ACHN (cell line): ENCODE measurements around the gene ASAP3.
A peak's percentile ranks its signal among the peaks of the same experiment; 100 is the strongest.

ENCODE experiments used
- DNase-seq: peaks from one replicate; pipeline ENCODE4 v3.0.0-alpha.2; 2015
- in situ Hi-C: cut with HindIII; loops from 2 replicates; pipeline ENCODE4 v1.10.0; 2017; ENCODE audit warnings: low sequenced_read_pairs, low pct_ligation_motif_present, low pct_unique_long_range_greater_than_20kb

The ASAP3 gene

GRCh38 chr1:23483321-23484252 is at the start of gene ASAP3:
Gene ASAP3, minus strand, starts transcription at chr1:23484179. Its CDS starts 46 bp downstream, at chr1:23484133.
- DNase-seq, result peak; percentile 7
- in situ Hi-C loops, result no loop called here

GRCh38 chr1:23533246-23534023 is 49.5 kb upstream of the ASAP3 start:
- in situ Hi-C loops, result no loop called here
- no peak for DNase-seq

DNA sequence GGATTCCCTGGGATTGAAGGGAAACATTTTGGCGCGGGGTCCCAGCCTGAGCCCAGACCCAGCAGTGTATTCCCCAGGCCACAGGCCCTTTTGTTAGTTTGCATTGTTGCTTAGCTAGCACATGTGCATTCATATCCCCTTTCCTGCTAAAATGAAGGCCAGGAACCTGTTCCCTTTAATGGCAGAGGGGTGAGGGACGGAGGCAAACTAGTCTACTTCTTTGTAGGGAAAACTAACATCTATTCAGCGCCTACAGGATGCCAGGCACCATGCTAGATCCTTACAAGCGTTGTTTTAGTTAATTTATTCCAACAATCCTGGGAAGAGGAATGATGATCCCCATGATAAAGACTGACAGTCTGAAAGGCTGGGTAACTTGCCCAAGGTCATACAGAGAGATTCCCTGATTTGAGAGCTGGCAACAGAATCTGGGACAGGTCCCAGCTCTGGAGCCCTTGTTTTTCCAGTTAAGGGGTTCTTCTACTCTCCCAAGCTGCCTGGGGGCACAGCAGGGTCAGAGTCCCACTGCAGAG is 47.6 kb upstream of the ASAP3 start:
- no peak for DNase-seq
- in situ Hi-C loops, result no loop called here

DNA sequence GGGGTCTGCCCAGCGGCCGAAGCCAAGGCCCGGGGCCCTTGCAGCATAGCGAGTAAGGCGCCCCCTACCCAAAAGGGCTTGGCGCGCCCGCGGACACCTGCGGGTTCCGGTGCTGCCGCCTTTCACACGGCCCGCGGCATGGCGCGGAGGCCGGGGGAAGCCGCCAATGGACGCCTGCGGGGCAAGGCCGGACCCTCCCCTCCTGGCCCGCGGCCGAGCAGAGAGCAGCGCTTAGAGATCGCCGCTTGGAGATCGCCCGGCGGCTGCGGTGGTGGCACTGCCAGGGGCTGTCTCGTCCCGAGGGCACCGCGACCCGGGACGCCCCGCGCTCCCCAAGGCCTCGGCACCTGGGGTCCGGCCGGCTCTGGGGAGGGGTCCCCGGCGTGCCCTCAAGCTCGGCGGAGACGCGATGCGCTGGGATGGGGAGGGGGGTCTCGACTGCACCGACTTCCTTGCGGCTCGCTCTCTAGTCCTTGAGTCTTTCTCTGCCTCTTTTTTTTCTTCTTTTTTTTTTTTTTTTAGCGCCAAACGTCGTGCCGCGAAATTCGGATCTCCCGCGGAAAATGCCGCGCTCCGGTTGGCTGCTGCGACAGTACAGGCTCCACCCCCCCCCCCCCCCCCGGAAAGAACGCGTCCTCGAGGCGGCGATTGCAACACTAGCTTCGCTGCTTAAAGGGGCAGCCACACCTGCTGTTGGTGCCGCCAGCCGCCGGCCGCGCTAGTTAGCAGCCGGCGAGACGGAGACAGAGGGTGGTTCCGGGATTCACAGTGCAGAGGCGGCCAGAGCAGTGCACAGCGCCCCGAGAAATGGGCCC is 47.0 kb upstream of the ASAP3 start, which contains the start of gene E2F2:
TSS of gene E2F2 (minus strand) at position 487 of the 815 bp plus-strand sequence. CDS start at position 47, 440 bp downstream.
- in situ Hi-C loops, result no loop called here
- peak; percentile 83 for DNase-seq

- in situ Hi-C loops, result no loop called here
- DNase-seq, result no peak
Observed at GRCh38 chr1:23530087-23530746, 46.2 kb upstream of the ASAP3 start.

DNA sequence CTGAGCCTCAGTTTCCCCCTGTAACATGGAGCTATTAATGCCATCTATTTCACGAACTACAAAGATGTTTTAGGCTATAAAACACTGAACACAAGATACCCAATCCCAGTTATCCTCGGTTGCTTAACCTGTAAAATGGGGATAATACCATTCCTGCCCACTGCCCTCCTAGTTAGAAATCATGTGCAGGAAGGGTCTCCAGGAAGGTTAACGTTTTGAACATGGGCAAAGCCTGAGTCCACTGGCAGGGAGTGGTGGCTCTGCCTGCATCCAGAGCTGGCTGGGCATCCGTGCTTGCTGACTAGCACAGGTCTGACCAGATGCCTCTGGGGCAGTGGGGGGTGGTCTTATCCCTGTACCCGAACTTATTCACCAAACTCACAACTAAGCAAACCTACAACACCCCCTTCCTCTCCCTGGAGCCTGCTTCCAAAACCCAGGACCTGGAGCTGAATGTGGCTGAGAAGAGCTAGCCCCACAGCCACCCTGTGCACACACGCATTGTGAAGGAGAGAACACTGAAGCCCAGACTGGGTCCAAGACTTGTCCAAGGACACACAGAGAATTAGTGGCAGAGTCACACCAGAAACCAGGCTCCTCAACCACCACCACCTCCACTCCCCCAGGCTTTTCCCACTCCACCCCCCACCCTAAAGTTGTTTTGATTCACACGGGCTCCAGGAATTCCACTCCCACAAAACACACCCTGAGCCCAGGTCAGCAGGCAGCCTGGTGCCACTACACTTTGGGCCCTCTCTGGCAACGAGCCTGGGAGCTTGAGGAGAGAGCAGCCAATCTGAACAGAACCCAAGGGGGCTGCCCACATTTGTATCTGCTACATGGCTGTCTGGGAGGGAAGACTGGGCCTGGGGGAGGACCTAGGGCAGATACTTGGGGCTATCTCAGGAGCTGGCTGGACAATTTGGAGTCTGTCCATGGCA is 45.4 kb upstream of the ASAP3 start:
- DNase-seq, result no peak
- in situ Hi-C loops, result no loop called here

DNA sequence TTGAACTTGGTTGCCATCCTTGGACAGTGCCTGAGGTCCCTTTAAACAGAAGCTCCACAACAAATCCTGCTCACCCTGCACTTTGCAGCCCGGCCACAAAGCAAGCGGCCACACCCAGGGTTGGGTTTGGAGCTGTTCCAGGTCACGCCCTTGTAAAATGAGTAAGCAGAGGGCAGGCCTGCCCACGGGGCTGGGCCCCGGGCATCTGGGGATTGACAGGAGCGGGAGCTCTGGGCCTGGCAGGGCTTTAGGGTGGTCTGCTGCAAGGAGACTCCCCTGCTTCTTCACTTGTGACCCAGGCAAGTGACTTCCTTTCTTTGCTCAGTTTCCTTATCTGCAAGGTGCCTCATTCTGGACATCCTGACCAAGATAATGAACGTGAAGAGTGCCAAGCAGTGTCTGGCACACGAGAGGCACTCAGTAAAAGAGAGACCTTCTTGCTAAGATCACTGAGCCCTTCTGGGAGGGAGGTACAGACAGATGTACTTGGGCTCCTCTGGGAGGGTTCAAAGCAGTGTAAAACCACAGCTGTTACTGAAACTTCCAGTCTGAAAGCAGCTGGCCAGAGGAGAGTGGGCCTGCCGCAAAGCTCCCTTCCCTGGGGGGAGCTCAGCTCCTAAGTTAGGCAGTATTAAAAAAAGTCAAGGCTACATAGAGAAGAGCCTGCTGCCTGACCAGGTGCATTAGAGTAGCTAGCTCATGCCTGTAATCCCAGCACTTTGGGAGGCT is 44.4 kb upstream of the ASAP3 start:
- in situ Hi-C loops, result no loop called here

GRCh38 chr1:23527900-23528249 is 43.9 kb upstream of the ASAP3 start:
- no peak for DNase-seq
- in situ Hi-C loops, result no loop called here

More for the DNA sequence above, 44.4 kb upstream of the ASAP3 start:
- peak; percentile 86 for DNase-seq

DNA sequence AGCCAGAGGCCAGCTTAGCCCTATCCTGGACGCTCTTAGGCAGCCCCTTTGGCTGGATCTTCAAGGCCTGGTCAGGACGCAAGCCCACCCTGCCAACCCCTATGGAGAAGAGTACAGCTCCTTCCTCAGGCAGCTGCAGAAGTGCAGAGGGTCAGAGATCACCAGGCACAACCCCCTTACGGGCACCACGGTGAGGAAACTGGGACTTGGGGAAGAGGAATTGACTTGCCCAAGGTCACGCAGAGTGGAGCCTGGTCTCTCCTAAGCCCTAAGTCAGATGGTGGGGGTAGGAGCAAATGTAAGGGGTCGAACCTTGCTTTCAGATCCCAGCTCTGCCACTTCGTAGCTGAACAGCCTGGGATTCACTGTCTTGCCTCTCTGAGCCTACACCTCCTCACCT is 43.4 kb upstream of the ASAP3 start:
- in situ Hi-C loops, result no loop called here

GRCh38 chr1:23526329-23527041 is 42.5 kb upstream of the ASAP3 start:
- in situ Hi-C loops, result no loop called here
- DNase-seq, result no peak

More for the DNA sequence above, 43.4 kb upstream of the ASAP3 start:
- DNase-seq, result no peak

DNA sequence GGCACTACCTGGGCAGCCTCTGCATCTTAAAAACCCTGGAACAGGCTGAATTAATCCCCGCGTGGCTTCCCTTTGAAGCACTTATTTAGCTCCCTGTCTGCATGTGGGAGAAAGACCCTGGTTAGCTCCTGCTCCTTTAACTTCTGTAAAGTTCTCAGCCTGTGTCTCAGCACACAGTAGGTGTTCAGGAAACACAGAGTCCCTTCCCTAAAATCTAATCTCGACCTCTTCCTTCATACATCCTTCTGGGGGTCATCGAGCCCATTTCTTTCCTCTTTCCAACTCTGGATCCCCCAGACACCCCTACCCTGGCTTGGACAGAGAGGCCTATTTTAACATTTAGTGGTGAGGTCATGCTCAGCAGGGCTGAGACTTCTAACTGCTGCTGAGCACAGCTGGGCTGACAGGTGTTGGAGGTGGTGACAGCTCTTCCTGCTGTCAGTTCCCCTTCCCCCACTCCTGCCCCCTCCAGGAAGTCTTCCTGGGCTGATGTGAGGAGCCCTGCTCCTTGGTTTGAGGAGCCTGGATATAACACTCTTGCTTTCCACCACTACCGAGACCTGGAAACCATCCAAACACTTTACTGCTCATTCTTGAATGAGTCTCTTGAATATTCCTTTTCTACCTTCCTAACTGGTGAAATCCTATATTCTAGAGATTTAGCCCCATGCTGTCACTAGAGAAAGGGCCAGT is 41.7 kb upstream of the ASAP3 start:
- DNase-seq, result no peak
- in situ Hi-C loops, result no loop called here

DNA sequence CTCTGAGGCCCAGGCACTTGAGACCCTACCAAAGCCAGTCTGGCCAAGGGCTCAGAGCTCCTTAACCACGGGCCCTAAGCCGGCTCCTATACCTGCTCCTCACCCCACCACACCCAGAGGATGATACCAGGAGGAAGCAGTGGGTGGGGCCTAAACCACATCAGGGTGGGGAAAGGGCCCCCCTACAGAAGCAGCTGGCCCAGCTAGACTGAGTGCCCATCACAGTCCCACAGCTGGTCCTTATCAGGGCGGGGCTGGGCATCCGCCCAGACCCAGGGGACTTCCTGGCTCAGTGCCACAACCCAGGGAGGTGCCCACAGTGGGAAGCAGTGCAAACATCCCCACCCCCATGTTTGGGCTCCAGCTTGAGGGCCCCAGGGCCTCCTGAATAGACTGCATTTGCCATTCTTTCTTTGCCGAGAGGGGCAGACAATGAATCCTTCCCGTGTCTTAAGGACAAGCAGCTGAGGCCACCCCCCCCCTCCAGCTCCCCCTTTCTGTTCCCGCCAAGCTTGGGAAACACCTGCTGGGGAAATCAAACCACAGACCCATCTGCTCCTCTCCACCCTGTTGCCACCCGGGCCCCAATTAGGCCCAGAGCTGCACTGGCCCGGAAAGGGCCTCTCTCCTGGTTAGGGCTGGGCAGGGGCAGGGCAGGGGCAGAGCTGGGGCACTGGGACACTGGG is 40.9 kb upstream of the ASAP3 start:
- in situ Hi-C loops, result no loop called here
- no peak for DNase-seq

GRCh38 chr1:23524163-23524562 is 40.2 kb upstream of the ASAP3 start:
- no peak for DNase-seq
- in situ Hi-C loops, result no loop called here

DNA sequence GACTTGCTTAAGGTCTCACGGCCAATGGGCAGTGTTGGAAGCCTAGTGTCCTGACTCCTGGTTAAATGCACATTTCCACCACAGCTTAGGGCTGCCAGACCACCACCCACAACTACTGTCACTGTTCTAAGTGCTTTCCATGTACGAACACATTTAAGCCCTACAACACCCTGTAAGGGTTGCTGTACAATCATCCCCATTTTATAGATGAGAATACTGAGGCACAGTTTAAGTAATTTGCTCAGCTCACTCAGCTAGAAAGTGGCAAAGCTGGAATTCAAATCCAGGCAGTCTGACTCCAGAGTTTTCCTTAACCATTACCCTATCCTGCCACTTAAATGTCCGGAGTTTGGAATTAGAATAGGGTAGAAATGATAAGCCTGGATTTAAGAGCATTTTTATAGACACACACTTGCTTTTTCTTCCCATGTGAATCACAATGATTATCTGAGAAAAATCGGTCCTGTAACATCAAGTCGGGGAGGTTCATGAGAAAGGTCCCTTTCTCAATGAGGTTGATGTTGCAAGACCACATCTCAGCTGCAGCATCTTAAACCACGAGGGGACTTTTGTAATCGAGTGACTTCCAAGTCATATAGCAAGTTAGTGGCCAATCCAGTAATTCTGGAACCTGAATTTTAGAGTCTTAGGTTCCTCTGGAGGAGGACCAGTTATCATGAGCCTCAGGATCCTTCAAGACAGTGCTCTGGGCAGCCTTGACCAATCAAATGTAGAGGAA is 38.4 kb upstream of the ASAP3 start:
- in situ Hi-C loops, result no loop called here
- no peak for DNase-seq
